AG04450 (cell line): ENCODE data around the gene GDI1. TPM values are rescaled to one million over a fixed set of nuclear protein-coding genes. Genes with fewer than 3 reads are reported as not detected.

Experiments
- CTCF ChIA-PET: fragments of 300-600, 350-600 bp; formaldehyde crosslinking; extraction: SDS; loops from one replicate; lab custom pipeline; 2022; ENCODE audit warnings: antibody characterized with exemption, inconsistent platforms; lab: Charles Lee
- POLR2A ChIA-PET: fragments of 350-600 bp; formaldehyde crosslinking; extraction: SDS; loops from one replicate; lab custom pipeline; 2021; ENCODE audit warnings: antibody characterized with exemption, inconsistent platforms; lab: Yijun Ruan, JAX
- DNase-seq: peaks from one replicate; pipeline ENCODE4 v3.0.0-alpha.2; 2011; ENCODE audit warnings: low read depth, low spot score
- H3K27ac ChIP-seq: one replicate; pipeline ENCODE4 v1.5.1; 2012; ENCODE audit warnings: low read depth, low read length, control low read depth
- H3K27me3 ChIP-seq: one replicate; pipeline ENCODE4 v1.6.0; 2012; ENCODE audit warnings: low read length; ENCODE audit not compliant: control insufficient read depth, insufficient read depth
- H3K4me3 ChIP-seq: 2 replicates; pipeline ENCODE4 v1.5.1; 2011; ENCODE audit warnings: mild to moderate bottlenecking, low read depth, low read length, control low read depth
- H3K9me3 ChIP-seq: 2 replicates; pipeline ENCODE4 v1.5.1; 2012; ENCODE audit warnings: low read length; ENCODE audit not compliant: control insufficient read depth, insufficient read depth
- polyA plus RNA-seq: library from polyadenylated mRNA; depleted of rRNA; stranded (reverse); fragments of >200 nt; gene quantifications from 2 replicates; pipeline ENCODE4 v1.2.3, GENCODE V29; 2011
- TF ChIP-seq, protein P1 (sequence below): IDR thresholded peaks from 2 replicates; pipeline ENCODE4 v1.5.1; 2011; ENCODE audit warnings: low read depth, low read length, control low read depth, inconsistent platforms

GDI1 gene
- polyA plus RNA-seq, 1 experiment = 154 TPM

- CTCF ChIA-PET = no interaction called here
- Histone ChIP-seq H3K27ac (no peak overlapping the region), H3K4me3 (no peak overlapping the region), H3K27me3 (no peaks in the 10 kb centered on the region), H3K9me3 (no peaks in the 10 kb centered on the region)
- TF ChIP-seq, protein P1, sequence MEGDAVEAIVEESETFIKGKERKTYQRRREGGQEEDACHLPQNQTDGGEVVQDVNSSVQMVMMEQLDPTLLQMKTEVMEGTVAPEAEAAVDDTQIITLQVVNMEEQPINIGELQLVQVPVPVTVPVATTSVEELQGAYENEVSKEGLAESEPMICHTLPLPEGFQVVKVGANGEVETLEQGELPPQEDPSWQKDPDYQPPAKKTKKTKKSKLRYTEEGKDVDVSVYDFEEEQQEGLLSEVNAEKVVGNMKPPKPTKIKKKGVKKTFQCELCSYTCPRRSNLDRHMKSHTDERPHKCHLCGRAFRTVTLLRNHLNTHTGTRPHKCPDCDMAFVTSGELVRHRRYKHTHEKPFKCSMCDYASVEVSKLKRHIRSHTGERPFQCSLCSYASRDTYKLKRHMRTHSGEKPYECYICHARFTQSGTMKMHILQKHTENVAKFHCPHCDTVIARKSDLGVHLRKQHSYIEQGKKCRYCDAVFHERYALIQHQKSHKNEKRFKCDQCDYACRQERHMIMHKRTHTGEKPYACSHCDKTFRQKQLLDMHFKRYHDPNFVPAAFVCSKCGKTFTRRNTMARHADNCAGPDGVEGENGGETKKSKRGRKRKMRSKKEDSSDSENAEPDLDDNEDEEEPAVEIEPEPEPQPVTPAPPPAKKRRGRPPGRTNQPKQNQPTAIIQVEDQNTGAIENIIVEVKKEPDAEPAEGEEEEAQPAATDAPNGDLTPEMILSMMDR = no peak
- POLR2A ChIA-PET = no interaction called here
- DNase-seq = no peak
These were observed 12.7 kb downstream of the GDI1 start for GRCh38 chrX:154449618-154450017.

DNA sequence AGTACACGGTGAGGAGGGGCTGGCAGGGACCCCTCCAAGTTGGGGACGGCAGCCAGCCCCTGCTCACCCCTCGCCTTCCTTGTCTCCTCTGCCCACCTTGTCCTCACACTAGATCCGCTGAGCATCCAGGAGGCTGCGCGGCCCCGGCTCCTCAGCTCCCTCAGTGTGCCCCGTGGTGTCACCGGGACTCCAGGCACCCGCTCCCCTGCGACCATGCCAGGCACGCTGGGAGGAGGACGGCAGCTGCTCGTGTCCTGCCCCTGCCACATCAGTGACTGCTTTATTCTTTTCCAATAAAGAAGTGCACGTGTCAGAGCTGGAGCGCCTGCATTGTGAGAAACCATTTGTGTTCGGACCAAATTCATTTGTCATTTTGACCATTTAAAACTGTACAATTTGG lies 13.4 kb downstream of the GDI1 start:
- H3K27me3 ChIP-seq = no peaks in the 10 kb centered on the region
- DNase-seq = no peak
- no peak overlapping the region for H3K4me3 ChIP-seq
- POLR2A ChIA-PET = no interaction called here
- CTCF ChIA-PET = no interaction called here
- no peak overlapping the region for H3K27ac ChIP-seq
- TF ChIP-seq, protein P1 = no peak
- no peaks in the 10 kb centered on the region for H3K9me3 ChIP-seq

DNA sequence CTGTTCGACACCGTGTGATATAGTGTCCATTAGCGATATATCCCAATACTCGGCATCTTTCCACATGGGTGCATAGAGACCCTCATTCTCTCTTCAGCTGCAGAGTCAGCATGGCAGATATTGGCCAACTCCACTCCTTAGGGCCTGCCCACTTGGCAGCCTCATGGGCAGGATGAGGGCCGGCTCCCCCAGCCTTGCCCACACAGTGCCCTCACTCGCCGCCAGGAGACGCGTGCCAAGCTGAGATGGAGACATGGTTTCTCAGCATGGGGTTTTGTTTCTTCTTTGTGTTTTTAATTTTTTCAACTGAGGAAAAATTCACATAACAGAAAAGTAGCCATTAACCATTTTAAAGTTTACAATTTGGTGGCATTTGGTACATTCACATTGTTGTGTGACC lies 15.9 kb downstream of the GDI1 start:
- TF ChIP-seq, protein P1 = no peak
- Histone ChIP-seq H3K9me3 (no peaks in the 10 kb centered on the region), H3K27me3 (no peaks in the 10 kb centered on the region), H3K4me3 (no peak overlapping the region), H3K27ac (no peak overlapping the region)
- POLR2A ChIA-PET = no interaction called here
- no peak for DNase-seq
- CTCF ChIA-PET = no interaction called here

DNA sequence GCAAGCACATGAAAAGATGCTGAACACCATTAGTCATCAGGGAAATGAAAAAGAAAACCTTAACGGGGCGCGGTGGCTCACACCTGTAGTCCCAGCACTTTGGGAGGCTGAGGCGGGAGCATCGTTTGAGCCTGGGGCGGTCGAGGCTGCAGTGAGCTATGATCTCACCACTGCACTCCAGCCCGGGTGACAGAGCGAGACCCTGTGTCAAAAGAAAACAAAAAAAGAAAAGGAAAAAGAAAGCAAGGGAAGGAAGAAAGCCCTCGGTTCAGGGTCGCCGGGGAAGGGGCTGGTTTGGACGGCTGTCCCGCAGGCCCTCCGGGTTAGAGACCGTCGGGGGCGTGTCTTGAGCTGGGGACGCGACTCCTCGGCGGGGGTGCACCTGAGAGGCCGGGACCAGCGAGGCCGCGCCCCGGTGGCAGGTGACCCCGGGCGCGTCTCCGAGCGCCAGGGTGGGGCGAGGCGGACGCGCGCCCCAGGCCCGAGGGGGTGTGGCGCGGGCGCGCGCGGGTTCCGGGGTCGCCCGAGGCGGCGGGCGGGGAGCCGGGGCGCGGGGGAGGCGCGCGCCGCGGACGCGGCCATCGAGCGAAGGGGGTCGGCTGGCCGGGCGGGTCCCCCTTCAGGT lies 20.6 kb downstream of the GDI1 start:
- TF ChIP-seq, protein P1 = no peak
- no peaks in the 10 kb centered on the region for H3K9me3 ChIP-seq
- peak overlapping the region; percentile 55 for H3K4me3 ChIP-seq
- no peaks in the 10 kb centered on the region for H3K27me3 ChIP-seq
- CTCF ChIA-PET = no interaction called here
- DNase-seq = no peak
- H3K27ac ChIP-seq = no peak overlapping the region
- POLR2A ChIA-PET = no interaction called here

GRCh38 chrX:154458116-154458953 lies 21.4 kb downstream of the GDI1 start, which contains the start of gene PLXNA3:
Gene PLXNA3, plus strand, starts transcription at chrX:154458281. Its CDS starts 1,903 bp downstream, at chrX:154460184.
- Histone ChIP-seq H3K27ac (no peak within 1 kb of the TSS), H3K27me3 (no peaks in the 10 kb centered on the region), H3K4me3 (peak within 1 kb of the TSS; percentile 75), H3K9me3 (no peaks in the 10 kb centered on the region)
- no peak for DNase-seq
- TF ChIP-seq, protein P1 = no peak
- ChIA-PET CTCF (no interaction called here), POLR2A (interaction anchor here (1.1 to 1.5 kb wide), 3 partner anchors 29 to 47 kb away, joined by 3 to 6 read pairs (median 4); partner anchors contain the start of genes SLC10A3 and TAFAZZIN)
